Cortex of kidney (tissue), 1 donor: ENCODE measurements around the gene MKX.
"Not testable (repeated sequence)": the region's sequence is repeated elsewhere in the genome, so short reads cannot be mapped to it uniquely, and the experiment has no call there.

Experiments
- DNase-seq: peaks from one replicate; lab custom pipeline; 2025; lab: John Stamatoyannopoulos, UW

The MKX gene

DNA sequence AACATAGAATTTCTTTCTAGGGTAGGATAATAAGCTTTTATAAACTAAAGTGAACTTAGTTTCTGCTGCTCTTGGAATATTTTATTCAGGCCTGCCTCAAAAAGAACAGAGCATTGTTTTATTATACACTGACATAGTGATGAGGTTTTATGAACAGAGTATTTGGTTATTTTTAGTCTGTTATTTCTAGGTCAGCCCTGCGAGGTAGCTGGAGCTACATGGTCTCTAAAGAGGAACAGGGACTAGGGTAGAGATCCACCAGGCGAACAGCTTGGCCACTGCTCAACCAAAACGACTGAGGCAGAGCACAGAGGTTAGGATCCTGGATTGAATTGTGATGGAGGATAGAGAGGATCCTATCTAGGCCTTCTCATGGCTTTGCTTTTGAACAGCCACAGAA is 53.0 kb downstream of the MKX start:
- no peak for DNase-seq

DNA sequence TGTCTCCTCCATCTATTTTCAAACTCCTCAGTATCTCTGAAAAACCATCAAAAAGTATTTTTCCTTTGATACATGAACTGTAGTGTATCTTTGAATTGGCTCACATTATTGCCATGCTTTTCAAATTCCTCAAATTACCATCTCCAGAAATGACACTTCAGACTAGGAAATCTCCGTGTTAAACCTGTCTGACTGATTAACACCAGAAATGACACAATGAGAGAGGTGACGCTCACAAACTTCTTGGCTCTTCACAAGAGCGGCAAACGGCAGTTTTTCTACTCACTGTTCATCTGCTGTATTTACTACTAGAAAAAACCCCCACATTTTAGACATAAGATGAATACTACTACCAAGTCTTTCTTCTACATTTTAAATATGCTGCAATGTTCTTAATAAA is 56.6 kb downstream of the MKX start:
- DNase-seq, result no peak

DNA sequence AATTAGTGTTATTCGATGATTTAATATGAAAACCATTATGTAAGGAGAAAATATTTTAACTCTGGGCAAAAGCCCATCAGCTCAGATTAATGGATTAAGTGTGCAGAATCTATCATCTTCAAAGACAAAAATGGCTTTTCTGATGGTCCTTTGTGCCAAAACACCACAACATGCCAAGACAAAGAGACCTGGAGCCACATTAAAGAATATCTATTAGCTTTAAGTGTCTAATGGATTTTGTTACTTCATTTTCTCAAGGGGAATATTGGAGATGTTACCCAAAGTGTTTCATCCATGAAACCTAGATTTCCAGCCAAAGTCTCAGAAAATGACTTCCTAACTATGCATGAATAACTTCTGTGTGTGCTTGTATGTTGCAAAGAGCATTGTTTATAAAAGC is 57.3 kb downstream of the MKX start:
- DNase-seq, result no peak

DNA sequence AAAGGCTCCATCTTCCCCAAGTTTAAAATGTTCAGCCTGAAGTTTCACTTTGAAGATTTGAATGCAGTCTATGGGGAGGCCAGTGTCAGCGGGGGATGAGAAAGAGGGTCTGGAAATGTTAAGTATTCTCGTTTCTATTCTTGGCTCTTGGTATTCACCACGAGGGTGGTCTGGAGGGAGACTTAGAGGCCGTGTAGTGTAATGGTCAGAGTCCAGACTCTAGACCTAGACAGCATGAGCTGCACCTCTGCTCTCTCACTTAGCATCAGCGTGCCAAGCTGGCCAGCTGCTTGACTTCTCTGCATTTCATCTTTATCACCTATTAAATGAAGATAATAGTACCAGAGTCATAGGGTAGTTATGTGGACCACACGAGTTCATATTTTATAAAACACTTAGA is 57.9 kb downstream of the MKX start:
- no peak for DNase-seq

DNA sequence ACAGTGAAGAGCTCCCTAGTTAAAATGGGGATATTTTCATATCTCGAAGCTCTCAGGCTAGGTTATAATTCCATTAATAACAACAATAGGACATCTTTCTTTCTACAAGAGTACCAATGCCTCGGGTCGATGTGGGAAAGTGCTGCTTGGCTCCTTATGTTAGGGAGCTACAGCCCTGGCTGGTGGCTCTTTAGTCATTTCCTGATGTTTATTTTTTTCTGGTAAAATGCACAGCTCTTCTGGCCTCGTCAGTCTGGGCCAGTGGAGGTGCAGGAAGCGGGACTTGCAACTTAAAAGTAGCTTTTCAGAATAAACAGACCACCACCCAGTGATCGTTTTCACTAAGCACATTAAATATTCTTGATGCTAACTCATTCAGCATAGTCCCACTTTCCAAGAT is 58.3 kb downstream of the MKX start:
- no peak for DNase-seq

DNA sequence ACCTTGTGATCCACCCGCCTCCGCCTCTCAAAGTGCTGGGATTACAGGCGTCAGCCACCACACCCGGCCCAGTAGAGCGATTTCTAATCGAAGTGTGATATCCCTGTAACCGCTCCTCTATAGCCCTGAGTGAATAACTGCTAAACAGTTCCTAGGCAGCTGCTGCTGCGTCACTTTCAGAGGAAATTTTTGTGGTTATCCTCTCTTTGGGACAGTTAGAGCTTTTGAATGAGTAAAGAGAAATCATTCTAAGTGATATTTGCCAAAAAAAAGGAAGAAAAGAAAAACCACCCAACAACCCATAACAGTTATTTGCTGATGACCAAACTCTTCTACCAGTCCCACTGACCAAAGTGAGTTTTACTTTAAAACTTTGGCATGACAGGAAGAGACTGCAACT is 59.9 kb downstream of the MKX start:
- no peak for DNase-seq

DNA sequence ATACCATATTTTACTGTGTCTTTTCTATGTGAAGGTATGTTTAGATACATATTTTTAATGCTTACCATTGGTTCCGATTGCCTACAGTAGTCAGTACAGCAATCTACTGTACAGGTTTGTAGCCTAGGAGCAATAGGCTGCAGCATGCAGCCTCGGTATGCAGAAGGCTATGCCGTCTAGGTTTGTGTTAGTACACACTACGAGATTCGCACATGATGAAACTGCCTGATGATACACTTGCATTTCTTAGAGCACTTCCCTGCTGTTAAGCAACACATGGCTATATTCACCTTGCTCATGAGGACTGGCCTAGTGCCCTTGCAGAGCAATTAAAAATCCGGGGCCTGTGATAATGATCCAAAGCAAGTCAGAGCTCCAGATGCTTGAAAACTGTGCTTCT is 62.4 kb downstream of the MKX start:
- DNase-seq, result no peak

DNA sequence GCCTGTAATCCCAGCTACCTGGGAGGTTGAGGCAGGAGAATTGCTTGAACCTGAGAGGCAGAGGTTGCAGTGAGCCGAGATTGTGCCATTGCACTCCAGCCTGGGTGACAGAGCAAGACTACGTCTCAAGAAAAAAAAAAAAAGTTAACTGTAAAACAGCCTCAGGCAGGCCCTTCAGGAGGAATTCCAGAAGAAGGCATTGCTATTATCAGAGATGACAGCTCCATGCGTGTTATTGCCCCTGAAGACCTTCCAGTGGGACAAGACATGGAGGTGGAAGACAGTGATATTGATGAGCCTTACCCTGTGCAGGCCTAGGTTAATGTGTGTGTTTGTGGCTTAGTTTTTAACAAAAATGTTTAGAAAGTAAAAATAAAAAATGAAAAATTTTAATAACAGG is 63.8 kb downstream of the MKX start:
- DNase-seq, result not testable (repeated sequence)

DNA sequence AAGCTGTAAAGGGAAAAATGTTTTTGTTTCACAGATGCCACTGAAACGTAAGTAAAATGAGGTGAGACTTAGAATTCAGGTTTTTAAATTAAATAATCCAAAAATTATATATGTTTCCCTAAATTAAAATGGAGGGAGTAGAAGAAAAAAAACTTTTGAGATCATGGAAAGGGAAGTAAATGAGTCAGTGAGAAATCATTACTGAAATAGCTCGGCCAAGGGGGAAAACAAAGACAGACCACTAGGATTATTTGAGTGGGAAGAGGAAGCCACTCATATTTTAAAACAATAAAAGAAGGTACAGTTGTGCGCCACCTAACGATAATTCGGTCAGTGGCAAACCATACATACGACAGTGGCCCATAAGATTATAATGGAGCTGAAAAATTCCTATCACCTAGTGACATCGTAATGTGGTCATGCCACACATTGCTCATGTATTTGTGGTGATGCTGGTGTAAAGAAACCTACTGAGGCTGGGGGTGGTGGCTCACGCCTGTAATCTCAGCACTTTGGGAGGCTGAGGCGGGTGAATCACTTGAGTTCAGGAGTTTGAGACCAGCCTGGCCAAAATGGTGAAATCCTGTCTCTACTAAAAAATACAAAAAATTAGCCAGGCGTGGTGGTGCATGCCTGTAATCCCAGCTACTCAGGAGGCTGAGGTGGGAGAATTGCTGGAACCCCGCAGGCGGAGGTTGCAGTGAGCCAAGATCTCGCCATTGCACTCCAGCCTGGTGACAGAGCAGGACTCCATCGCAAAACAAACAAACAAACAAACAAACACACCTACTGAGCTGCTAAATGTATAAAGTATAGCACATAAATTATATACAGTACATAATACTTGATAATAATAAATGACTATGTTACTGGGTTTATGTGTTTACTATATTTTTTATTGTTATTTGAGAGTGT is 64.7 kb downstream of the MKX start:
- DNase-seq, result no peak

DNA sequence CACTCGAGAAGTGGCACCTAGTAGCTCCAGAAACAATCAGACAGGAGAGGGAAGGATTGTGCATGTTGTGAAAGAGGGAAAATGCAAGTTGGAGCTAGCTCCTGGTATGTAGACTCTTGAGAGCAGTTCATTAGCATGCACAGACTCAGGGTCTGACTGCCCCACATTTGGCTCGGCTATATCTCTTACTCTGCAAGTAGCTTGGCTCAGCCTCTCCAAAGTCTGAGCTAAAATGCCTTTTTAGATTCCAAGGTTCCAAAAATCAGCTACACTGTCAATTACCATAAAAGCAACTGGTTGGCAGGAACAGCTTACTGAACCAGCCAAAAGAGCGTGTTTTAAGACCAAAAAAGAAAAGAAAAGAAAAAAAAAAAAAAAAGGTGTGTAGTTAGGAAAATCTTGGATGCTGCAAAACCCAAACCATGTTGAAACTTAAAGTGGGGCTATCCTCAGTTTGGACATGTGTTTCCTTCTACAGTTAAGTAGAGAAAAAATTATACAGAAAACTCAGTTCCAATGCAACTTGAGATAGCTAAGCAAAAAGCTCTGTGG is 65.5 kb downstream of the MKX start:
- DNase-seq, result no peak

DNA sequence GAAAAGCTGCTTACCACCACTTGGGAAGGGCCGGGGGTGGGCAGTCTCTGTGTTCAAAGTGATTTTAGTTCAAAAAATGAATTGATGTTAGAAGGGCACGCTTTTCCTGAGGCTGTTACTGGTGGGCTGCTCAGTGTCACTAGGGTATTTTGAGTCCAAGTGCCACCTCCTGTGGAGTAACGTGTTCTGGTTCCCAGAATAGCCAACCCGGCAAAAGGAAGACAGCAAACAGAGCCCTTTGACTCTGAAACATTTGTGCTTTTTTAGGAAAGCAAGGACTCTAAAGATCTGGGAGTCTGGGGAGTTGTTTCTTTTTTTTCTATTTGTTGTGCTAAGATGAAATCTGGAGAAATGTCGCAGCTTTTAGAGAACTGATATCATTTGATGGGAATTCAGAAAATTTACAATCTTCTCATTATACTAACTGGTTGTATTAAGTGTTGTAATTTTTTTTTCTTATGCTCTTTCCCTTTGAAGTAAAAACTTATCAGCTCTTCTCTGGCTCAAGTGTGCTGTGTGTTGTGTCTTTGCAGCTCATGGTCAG is 66.2 kb downstream of the MKX start:
- no peak for DNase-seq

DNA sequence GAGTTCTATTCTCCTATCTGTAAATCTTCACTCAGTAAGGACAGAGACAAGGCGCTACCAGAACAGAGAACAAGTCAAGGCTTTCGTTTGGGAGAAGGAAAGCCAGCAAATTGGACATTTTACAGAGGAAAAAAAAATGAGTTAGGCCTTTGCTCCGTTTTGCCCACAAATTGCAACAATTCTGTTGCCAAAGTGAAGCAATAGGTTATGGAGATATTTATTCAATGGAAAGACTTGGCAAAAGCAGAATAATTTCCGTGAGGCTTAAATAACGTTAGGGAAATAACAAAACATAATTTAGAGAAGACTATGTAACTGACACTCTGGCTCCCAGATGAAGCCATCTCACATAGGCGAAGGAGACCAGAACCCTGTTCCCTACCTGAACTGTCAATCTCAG is 67.5 kb downstream of the MKX start:
- no peak for DNase-seq

DNA sequence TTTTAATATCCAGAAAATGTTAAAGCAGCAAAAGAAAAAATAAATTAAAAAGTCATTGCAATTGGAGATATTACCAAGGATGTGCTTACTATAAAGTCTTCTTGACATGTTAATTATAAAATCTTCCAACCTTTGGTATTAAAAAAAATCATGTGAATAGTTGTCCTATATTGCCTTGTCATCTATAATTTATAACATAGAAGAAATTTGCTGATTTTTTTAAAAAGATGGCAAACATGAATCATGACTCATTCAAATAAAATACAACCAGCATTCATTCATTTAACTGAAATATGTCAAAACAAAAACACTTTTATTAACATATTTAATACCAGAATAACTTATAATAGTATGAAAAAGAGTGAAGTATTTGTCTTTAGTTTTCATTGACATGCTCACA is 72.6 kb downstream of the MKX start:
- no peak for DNase-seq

DNA sequence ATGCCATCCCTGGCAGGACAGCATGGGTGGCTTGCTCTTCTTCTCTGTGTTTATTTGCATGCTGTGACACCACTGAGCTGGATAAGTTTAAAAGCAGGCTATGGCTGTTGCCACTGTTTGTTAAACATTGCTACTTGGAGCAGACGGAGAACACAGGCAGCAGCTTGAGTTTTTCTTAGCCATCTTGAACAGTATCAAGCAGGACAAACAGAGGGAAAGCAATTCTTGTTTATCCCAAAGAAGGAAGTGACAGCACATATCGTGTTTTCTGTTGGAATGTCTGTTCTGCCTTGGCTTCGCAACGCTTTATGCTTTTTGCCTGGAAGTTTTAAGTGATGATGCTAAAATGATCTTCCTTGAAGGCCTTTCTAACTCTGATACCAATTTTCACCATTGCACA is 73.8 kb downstream of the MKX start:
- no peak for DNase-seq

DNA sequence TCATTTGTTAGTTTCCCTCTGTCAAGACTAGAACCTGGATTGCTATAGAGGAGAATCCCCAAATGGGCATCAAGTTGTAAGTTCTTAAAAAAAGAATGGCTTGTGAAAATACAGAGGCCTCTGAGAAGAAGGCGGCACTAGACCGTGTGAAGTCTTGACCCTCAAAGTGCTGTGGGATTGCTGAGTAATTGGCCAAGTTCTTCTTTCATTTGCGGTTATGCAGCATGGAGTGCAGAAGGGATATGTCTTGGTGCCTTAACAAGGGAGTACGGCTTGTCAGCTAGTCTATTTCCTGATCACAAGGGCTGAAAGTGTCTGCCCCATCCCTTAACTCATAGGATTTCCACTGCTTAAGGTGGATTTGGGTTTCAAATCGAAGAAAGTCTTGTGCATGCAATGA is 81.2 kb downstream of the MKX start:
- no peak for DNase-seq

DNA sequence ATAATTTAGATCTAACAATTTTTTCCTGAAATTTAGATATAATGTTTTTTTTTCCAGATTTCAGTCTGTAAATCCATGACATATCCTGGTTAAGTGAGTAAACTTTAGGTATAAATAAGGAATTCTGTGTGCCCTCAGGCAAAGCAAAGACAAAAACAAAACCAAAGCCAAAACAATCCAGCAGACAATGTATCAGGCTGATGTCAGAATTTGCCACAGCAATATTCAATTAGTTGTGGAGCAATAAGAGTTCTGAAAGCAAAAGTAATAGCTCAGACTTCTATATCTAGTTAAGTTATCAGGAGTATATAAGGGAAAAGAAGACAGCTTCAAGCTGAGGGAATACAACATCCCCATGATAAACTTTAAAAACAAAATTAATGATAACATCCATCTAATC is 82.0 kb downstream of the MKX start:
- DNase-seq, result no peak

DNA sequence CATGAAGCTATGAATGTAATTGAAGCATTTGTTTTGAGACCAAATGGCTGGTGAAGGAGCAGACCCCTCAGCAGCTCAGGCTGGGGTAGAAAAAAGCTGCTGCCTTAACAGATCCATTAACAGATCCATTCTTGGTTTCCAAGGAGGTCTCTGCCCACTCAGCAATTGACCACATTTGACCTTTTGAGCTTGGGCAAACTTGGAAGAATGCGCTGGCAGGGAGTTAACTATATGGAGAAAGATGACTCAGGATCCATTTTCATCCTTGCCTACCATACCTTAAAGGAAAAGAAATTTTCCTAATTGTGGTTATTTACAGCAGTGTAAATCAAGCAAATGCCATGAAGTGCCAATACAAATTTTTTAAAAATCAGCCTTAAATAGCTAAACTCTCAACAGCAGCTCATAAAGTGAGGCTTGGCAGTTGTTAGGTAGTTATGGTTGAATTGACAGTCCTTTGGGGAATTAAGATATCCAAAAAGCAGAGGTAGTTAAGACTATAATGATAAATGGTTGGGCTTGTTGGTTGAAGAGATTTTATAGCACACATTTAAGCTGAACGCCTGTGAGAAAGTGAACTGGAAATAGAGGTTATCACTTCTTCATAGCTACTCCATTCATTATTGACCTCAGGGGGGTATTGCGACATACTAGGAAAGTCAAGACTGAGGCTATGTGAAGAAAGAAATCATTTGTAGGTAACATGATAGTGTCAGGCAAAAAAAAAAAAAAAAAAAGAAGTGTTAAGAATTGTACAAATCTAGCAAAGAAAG is 83.9 kb downstream of the MKX start:
- no peak for DNase-seq

DNA sequence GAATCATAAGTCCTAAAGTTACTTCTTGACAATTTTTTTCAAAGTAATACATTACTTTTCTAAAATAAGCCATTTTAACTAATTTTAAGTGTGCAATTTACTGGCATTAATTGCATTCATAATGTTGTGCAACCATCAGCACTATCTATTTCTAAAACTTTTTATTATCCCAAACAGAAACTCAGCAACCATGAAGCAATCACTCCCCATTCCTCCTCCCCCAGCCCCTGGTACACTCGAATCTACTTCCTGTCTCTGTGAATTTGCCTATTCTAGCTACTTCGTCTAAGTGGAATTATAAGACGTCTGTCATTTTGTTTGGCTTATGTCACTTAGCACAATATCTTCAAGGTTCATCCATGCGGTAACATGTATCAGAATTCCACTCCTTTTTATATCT is 84.9 kb downstream of the MKX start:
- no peak for DNase-seq

DNA sequence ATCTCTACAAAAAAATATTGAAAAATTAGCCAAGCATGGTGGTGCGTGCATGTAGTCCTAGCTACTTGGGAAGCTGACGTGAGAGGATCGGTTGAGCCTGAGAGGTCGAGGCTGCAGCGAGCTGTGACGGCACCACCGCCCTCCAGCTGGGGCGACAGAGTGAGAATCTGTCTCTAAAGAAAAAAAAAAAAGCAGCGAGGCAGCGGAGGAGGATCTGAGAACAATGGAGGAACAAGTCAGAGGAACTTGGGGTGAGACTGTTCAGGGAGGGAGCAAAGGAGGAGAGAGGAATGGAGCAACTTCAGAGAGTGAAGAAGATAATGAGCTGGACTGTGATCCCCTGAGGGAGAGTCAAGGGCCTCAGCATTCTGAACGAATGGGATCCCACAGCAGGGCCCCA is 85.4 kb downstream of the MKX start:
- DNase-seq, result no peak

DNA sequence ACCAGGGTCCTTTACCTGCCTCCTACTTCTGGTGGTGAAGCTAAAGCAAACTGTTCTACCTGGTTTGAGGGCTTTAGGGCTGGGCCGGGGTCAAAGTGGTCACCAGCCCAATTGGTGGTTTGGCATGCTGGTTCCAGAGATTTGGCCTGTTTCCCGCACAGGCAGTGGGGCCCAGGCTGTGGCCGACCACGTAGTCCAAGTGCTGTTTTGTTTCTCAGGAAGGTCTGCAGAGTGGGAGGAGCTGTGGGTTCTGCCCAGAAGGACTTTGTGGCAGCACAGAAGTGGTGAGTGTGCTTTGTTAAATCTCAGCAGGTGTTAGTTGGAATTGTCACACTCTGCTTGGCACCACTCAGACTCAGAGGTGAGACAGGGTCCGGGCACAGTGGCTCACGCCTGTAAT is 85.8 kb downstream of the MKX start:
- no peak for DNase-seq

DNA sequence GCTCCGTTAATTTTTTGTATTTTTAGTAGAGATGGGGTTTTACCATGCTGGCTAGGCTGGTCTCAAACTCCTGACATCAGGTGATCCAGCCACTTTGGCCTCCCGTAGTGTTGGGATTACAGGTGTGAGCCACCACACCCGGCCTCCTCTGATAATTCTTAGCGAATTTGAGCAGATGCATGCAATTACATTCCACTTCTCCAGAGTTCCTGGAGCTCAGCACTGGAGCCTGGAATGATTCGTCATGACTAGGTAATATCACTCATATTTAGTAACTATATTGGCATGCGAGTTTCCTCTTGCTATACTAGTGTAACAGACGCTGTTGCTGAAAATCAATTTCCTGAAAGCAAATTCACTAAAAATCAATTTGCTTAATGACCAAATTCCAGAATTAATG is 86.8 kb downstream of the MKX start:
- DNase-seq, result no peak

DNA sequence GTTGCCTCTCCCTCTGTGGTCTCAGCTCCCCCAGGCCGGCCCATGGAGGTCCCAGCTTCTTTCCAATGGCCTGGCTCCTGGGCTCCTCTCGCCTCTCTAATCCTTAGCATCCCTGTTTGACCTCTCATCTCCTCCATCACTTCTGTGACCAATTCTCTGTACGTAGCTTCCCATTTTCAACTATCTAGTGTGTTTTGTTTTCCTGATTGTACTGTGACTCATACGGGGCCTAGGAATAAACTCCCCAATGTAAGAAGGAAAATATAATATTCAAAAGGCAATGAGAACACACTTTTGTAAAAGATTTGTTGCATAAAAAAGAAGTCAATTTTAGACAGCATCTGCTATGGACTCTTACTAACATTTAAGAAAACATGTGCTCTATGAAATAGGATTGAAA is 90.3 kb downstream of the MKX start:
- DNase-seq, result no peak

DNA sequence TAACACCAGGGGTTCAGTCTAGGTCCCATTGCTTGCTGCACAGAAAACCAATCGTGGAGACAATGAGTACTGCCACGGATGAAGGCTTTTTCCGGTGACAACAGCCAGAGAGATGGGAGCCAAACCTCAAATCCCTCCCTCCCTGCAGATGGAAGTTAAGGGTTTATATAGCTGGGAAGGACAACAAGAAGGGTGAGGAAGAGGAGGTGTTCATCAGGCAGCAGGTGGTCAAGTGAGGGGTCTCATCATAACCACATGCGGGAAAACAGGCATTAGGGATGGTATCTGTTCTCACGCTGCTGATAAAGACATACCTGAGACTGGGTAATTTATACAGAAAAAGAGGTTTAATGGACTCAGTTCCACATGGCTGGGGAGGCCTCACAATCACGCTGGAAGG is 91.3 kb downstream of the MKX start:
- DNase-seq, result no peak
